HepG2 (cell line): Measurements from ENCODE around the gene MICAL3. TPM values are rescaled to one million over a fixed set of nuclear protein-coding genes. Genes with fewer than 3 reads are reported as not detected.

Source experiments
- ATAC-seq: fragments of 200-7000 bp; cut with Tn5 transposase; 3 replicates; pipeline ENCODE4 v1.9.1; 2020; ENCODE audit warnings: mild to moderate bottlenecking, moderate library complexity
- BruUV-seq: library from RNA; stranded (reverse); fragments of 400-500 nt; replicated peaks from 2 replicates; lab custom pipeline; 2021; lab: Mats Ljungman, UMichigan
- CTCF ChIA-PET: fragments of 300-600 bp; formaldehyde crosslinking; extraction: SDS; loops from one replicate; lab custom pipeline; 2021; ENCODE audit warnings: low total read pairs, inconsistent platforms, low intra/inter-chr PET ratio; lab: Yijun Ruan, JAX
- POLR2A ChIA-PET: fragments of 350-600 bp; sonication (Branson Sonifier 250); formaldehyde crosslinking; loops from one replicate; lab custom pipeline; 2020; ENCODE audit warnings: antibody characterized with exemption, inconsistent platforms; lab: Yijun Ruan, JAX
- DNase-seq: peaks from one replicate; pipeline ENCODE4 v3.0.0-alpha.2; 2015; ENCODE audit warnings: low spot score
- FAIRE-seq: peaks from 3 replicates; lab custom pipeline; 2011; peaks lifted over from hg19 to GRCh38; lab: Jason Lieb, UNC
- H2AFZ ChIP-seq: one replicate; pipeline ENCODE4 v1.6.1; 2011; ENCODE audit warnings: low read length, inconsistent platforms
- H3K27ac ChIP-seq: fragments of 300-600 bp; 3 replicates; pipeline ENCODE4 v1.8.0; 2011; ENCODE audit warnings: mixed run types, mild to moderate bottlenecking, mixed read lengths, low read length, inconsistent platforms; ENCODE audit not compliant: insufficient read depth; ENCODE audit errors: extremely low read length
- H3K27me3 ChIP-seq, 2 experiments: fragments of 200-600 bp in 1 of 2; 2 replicates in 1 of 2; 3 replicates in 1 of 2; pipeline versions ENCODE4 v1.6.0 to v1.8.0; 2011; ENCODE audit warnings: low read length in 2 of 2, mild to moderate bottlenecking in 2 of 2, moderate library complexity in 2 of 2, inconsistent platforms in 1 of 2; ENCODE audit not compliant: insufficient read depth in 2 of 2, control insufficient read depth in 1 of 2
- H3K36me3 ChIP-seq, 2 experiments: fragments of 200-600 bp in 1 of 2; replicated peaks in 1 of 2; 2 replicates in 1 of 2; 3 replicates in 1 of 2; pipeline versions ENCODE4 v1.5.1 to v1.8.0; 2011; ENCODE audit warnings: low read length in 2 of 2, inconsistent platforms in 1 of 2; ENCODE audit not compliant: insufficient read depth in 2 of 2, control insufficient read depth in 1 of 2
- H3K4me1 ChIP-seq: 2 replicates; pipeline ENCODE4 v1.5.1; 2012; ENCODE audit warnings: low read length, inconsistent platforms; ENCODE audit not compliant: insufficient read depth
- H3K4me2 ChIP-seq: 2 replicates; pipeline ENCODE4 v1.6.0; 2011; ENCODE audit warnings: low read depth, low read length, inconsistent platforms
- H3K4me3 ChIP-seq, 3 experiments: fragments of 200-600 bp in 1 of 3; sonication (generic), shearing (Covaris generic) in 1 of 3; replicated peaks in 1 of 3; 2 replicates each; pipeline ENCODE4 v1.5.1; 2011 to 2016; ENCODE audit warnings: low read length in 3 of 3, inconsistent platforms in 2 of 3, low read depth in 2 of 3, mild to moderate bottlenecking in 2 of 3, control low read depth in 1 of 3, mixed read lengths in 1 of 3; ENCODE audit not compliant: insufficient read depth in 1 of 3
- H3K79me2 ChIP-seq: one replicate; pipeline ENCODE4 v1.6.1; 2011; ENCODE audit warnings: low read length, inconsistent platforms; ENCODE audit not compliant: insufficient read depth
- H3K9ac ChIP-seq: 2 replicates; pipeline ENCODE4 v1.6.0; 2011; ENCODE audit warnings: mild to moderate bottlenecking, low read depth, low read length, inconsistent platforms; ENCODE audit not compliant: insufficient read depth
- H3K9me3 ChIP-seq: 2 replicates; pipeline ENCODE4 v1.5.1; 2012; ENCODE audit warnings: mild to moderate bottlenecking, low read length
- H4K20me1 ChIP-seq: 2 replicates; pipeline ENCODE4 v1.6.0; 2011; ENCODE audit warnings: inconsistent platforms, mild to moderate bottlenecking, low read length, moderate library complexity; ENCODE audit not compliant: insufficient read depth
- CENPX ChIP-seq: sonication (generic); formaldehyde crosslinking; IDR thresholded peaks from 2 replicates; pipeline ENCODE4 v1.9.0; 2021; ENCODE audit warnings: mild to moderate bottlenecking, missing genetic modification reagents, moderate library complexity
- GTF2F1 ChIP-seq: fragments of 150-350 bp; IDR thresholded peaks from 2 replicates; pipeline ENCODE4 v1.6.1; 2014; ENCODE audit warnings: low read length
- STAT5B ChIP-seq: sonication (generic); formaldehyde crosslinking; IDR thresholded peaks from 2 replicates; pipeline ENCODE4 v1.4.0; 2020; ENCODE audit warnings: missing genetic modification reagents
- ZNF878 ChIP-seq: sonication (generic); formaldehyde crosslinking; IDR thresholded peaks from 2 replicates; pipeline ENCODE4 v1.8.1; 2023; ENCODE audit warnings: mild to moderate bottlenecking, missing genetic modification reagents, moderate library complexity
- WGBS: methylation state at CpG from one replicate; pipeline ENCODE4 v1.1.6; 2017; ENCODE audit warnings: low lambda C conversion rate; 5-methylcytosine and 5-hydroxymethylcytosine counted together
- in situ Hi-C: cut with HindIII; loops from 2 replicates; pipeline ENCODE4 v1.10.0; 2017; ENCODE audit warnings: low pct_unique_long_range_greater_than_20kb; ENCODE audit not compliant: extremely low pct_ligation_motif_present
- intact Hi-C: fragments of 100-400 bp; cut with micrococcal nuclease; formaldehyde crosslinking; loops from one replicate; pipeline ENCODE4 v1.10.0; 2022; ENCODE audit not compliant: unreplicated experiment
- polyA plus RNA-seq, 8 experiments: library from polyadenylated mRNA; depleted of rRNA in 3 of 8; stranded (reverse) in 7 of 8; unstranded in 1 of 8; fragments of >200 nt; fragmentation: Illumina TruSeq in 4 of 8; extraction: Trizol in 4 of 8; gene quantifications; 2 replicates each; pipeline versions ENCODE4 v1.2.1 to v1.2.3, GENCODE V29; 2011 to 2016; ENCODE audit warnings: low read depth in 4 of 8, missing spikeins in 1 of 8, mixed read lengths in 1 of 8; ENCODE audit not compliant: insufficient read depth in 1 of 8
- total RNA-seq, 5 experiments: library from RNA; depleted of rRNA; stranded (reverse); fragments of >200 nt; fragmentation: Illumina TruSeq; extraction: Trizol; gene quantifications; 2 replicates each; pipeline ENCODE4 v1.2.3, GENCODE V29; 2016; ENCODE audit warnings: low read depth in 1 of 5
- TF ChIP-seq, protein P1 (sequence below): sonication (generic); formaldehyde crosslinking; conservative IDR thresholded peaks from 2 replicates; pipeline ENCODE4 v1.4.0; 2020; ENCODE audit warnings: mild to moderate bottlenecking, missing genetic modification reagents, moderate library complexity

Gene MICAL3
- total and polyA plus RNA-seq, 2 of the 13 experiments (the other 11 are each of a cell fraction or from before 2014, with no cell fraction given), result 5.3 to 12.5 TPM

DNA sequence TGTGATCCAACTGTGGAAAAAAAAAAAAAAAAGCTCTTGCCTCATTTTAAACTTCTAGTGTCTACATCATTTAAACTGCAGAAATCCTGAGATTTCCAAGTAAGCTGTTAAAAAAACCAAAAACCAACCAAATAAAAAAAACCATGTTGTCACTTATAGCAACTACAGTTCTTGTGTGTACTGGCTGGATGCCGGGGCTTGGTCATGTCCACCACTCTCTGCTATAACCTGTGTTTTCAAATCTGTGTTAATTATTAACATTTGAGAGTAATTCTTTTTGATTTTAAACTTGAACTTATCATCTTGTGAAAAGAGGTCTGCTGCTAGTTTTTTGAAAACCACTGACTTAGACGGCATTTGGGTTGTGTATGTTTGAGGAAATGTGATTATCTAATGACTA lies 217.9 kb downstream of the MICAL3 start (continued):
- TF ChIP-seq, protein P1, sequence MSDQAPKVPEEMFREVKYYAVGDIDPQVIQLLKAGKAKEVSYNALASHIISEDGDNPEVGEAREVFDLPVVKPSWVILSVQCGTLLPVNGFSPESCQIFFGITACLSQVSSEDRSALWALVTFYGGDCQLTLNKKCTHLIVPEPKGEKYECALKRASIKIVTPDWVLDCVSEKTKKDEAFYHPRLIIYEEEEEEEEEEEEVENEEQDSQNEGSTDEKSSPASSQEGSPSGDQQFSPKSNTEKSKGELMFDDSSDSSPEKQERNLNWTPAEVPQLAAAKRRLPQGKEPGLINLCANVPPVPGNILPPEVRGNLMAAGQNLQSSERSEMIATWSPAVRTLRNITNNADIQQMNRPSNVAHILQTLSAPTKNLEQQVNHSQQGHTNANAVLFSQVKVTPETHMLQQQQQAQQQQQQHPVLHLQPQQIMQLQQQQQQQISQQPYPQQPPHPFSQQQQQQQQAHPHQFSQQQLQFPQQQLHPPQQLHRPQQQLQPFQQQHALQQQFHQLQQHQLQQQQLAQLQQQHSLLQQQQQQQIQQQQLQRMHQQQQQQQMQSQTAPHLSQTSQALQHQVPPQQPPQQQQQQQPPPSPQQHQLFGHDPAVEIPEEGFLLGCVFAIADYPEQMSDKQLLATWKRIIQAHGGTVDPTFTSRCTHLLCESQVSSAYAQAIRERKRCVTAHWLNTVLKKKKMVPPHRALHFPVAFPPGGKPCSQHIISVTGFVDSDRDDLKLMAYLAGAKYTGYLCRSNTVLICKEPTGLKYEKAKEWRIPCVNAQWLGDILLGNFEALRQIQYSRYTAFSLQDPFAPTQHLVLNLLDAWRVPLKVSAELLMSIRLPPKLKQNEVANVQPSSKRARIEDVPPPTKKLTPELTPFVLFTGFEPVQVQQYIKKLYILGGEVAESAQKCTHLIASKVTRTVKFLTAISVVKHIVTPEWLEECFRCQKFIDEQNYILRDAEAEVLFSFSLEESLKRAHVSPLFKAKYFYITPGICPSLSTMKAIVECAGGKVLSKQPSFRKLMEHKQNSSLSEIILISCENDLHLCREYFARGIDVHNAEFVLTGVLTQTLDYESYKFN (CRISPR knock-in tag), result no peak
- TF ChIP-seq ZNF878, result no peak
- TF ChIP-seq, all 625 proteins: peak for 0

DNA sequence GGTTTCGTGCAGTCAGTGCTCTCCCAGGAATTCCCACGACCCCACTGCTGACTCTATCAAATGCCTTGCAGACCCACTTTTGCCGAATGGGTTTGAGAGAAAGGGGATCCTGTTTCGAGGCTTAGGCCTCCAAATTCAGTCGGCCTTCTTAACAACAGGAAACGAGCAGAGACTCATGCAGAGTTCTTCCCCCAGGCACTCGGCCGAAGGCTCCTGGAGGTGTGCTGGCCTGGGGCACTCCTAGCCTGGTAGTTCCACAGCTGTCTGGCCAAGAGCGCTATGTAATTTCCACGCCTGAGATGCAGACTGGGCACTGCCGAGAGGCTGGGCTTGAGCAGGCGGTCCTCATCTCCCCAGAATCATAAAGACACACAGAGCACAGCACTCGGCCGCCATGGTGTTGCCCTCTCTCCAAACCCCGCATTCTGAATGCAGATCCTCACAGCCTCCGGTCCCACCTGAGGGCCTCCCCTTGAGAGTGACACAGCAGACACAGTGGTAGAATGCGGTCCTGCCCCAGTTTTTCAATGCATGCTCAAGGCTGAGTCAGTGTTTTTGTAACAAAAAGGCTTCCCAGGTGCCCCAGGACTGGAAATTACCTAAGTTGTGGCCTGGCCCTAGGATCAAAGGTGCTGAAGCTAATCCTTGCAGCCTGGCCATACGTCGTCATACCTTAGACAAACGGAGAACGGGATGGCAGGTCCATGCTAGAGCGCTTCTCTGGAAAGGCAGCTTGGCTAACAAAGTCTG lies 219.9 kb downstream of the MICAL3 start:
- ATAC-seq (no peak), DNase-seq (no peak), FAIRE-seq (no peak)
- H3K4me3 ChIP-seq, result no peak overlapping the region
- H3K27me3 ChIP-seq, result no peaks in the 10 kb centered on the region
- no peak overlapping the region for H3K27ac ChIP-seq
- CTCF ChIA-PET, result no interaction called here
- no peak overlapping the region for H3K9ac ChIP-seq
- H3K9me3 ChIP-seq, result no peaks in the 10 kb centered on the region
- 100% methylated on average over 1 of the region's 22 CpGs for WGBS
- H3K36me3 ChIP-seq, result peaks cover 6 to 26% of the 10 kb centered on the region in 2 experiments; a peak in 4 of 5 replicates
- H2AFZ ChIP-seq, result no peak overlapping the region
- H3K4me2 ChIP-seq, result no peak overlapping the region
- in situ Hi-C loops, result no loop called here
- POLR2A ChIA-PET, result no interaction called here
- intact Hi-C loops, result no loop called here
- BruUV-seq, result no TSS peak
- TF ChIP-seq CENPX (CRISPR knock-in tag) (no peak), GTF2F1 (no peak), STAT5B (CRISPR knock-in tag) (no peak)
- H3K79me2 ChIP-seq, result no peaks in the 10 kb centered on the region
- no peaks in the 10 kb centered on the region for H4K20me1 ChIP-seq
- H3K4me1 ChIP-seq, result peaks cover 16% of the 10 kb centered on the region
